NCI-H345 treated with DMSO at 0.1 percent for 48 hours (cell line): ENCODE measurements around the gene COX7B2.

Source experiments
- DNase-seq: peaks from one replicate; lab custom pipeline; 2025; ENCODE audit not compliant: unreplicated experiment; lab: John Stamatoyannopoulos, UW

COX7B2 gene, protein sequence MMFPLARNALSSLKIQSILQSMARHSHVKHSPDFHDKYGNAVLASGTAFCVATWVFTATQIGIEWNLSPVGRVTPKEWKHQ

DNA sequence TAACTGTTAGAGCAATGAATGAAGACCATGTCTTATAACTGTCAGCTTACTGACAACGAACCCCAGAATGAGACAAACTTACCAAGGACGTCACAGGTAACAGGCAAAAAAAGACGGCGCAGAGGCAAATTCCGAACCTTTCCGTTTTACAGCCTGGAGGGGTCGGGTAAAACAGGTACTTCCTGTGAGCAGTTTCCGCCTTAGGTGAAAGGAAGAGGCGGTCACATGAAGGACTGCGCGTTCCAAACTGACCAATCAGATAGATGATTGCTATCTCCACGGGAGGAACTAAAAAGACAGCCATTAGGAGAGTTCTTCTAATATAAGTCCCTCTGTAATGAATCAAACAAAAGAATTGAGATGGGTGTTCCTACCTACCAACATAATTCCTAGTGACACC is at the start of gene COX7B2:
Gene COX7B2, minus strand, starts transcription at position 168 of the 400 bp plus-strand sequence. CDS start 174,053 bp downstream, outside the sequence.
- no peak for DNase-seq

DNA sequence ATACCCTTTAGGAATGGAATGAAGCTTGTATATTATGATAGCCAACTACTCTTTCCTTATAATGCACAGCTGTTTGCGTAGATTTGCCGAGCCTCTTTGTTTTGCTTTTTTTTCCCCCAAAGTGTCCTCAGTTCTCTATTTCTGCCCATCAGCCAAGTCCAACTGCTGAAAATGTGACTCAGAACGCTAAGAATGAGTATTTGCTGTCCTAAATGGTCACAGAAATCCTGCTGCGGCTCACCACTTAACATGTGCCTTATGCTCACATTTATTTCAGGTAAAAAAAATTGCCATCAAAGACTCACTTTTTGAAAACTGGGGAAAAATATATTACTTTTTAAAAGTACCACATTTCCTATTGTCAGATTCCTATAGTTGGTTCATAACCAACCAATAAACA is 47.4 kb upstream of the COX7B2 start:
- DNase-seq = no peak

DNA sequence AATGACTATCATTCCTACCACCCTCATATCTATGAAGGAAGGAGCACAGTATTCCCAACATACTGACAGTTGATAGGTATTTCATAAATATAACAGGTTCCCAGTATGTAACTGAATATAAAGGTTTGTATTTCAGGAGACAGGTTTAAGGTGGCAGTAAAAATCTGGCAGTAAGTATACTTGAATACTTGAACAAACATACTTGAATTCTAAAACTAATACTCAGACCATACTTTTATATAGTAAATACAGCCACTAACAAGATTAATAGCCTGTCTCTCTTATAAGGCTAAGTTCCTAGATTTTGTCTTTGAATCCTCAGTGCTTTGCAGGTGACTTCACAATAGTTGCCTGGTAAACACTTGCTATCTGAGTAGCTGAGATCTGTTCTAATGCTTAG is 46.6 kb upstream of the COX7B2 start:
- no peak for DNase-seq

DNA sequence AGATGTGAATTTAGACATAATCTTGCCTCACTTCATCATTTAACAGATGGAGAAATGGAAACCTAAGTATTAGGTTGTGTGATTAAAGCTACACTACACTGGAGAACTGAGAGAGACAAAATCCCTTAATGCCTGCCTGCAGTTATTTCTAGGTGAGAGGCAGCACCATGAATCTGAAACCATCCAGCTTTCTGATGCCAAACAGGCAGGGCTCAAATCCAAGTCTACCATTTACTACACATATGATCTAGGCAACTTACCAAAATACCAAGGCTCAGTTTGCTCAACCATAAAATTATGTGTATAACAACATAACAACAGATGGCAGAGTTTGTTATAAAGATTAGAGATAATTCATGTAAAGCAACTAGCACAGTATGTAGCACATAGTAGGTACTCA is 45.6 kb upstream of the COX7B2 start:
- no peak for DNase-seq

DNA sequence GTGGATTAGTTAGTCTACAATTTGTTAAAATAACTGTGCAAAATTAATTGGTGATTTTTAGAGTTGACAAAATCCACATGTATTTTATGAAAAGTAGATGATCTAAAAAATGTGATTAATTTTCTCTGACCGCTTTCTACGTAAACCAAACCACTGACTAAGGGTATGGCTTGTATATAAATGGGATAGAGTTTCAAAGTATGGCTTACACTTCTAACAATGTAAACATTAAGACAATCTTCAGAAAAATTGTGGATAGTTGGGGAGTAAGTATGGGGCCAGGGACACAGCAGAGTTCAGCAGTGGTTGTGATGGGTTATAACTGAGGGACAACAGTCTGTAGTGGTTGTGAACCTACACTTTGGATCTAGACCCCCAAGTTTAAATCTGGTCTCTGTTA is 44.5 kb upstream of the COX7B2 start:
- DNase-seq = no peak

DNA sequence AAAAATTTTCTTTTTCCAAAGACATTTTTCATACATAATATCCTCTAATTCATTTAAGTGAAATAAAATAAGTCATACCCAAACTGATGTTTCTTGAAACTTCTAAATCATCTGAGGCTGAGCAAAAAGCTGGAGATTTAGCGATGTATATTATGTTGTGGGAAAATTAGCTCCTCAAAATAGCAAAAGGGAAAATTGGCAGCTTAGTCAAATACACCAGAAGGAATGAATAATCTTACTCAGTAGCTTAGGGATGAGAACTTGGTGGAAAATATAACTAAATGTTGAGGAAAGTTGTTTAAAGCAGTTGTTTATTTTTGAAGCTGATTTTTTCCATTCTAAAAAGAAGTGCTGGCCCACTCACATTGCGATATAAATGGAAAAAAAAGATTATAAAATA is 43.4 kb upstream of the COX7B2 start:
- no peak for DNase-seq

DNA sequence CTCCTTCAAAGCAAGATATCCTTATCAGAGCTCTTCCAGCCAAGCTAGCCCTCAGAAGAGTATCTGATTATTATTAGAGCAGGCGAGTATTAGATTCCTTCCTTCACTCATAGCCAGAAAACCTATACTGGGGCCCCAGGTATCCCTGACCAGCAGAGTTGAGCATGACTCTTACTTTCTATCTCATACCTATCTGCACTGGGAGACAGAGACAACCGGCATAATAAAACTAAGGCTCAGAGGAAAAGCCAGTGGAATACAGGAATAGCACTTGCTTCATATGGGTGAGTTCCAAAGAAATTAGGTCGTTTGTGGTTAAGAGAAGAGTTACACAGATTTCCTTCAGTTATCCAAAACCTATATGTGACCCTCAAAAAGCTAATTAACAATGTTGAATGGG is 41.8 kb upstream of the COX7B2 start:
- no peak for DNase-seq

DNA sequence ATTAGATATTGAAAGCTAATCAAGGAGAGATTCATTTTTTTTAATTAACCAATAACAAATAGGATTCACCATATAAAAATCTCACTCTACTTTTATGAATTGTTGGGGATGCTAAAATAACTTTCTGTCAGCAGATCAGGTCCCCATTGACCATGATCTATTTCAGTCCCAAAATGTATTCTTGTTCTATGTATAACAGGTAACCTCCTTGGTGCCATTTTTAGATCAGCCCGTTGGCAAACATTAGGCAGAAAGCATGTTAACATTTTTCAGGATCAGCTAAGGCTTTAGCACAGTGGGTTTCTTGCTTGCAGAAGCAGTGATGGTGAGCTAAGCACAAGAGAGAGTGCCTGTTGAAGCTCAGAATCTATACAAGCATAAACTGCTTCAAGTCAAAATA is 40.8 kb upstream of the COX7B2 start:
- DNase-seq = no peak

DNA sequence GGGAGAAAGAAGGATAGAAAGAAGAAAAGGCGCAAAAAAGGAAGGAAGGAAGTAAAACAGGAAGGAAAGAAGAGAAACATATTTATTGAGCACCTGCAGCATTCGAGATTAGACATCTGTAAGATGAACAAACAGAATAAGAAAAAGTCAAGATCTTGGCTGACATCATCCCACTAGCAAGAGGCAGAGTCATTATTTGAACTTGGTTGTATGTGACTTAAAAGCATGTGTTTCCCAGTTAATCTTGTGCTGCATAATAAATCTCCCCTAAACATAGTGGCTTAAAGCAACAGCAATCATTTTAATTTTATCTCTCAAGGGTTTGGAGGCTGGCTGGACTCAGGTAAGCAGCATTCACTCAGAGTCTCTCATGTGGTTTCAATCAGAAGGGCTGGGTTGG is 38.5 kb upstream of the COX7B2 start:
- DNase-seq = no peak

DNA sequence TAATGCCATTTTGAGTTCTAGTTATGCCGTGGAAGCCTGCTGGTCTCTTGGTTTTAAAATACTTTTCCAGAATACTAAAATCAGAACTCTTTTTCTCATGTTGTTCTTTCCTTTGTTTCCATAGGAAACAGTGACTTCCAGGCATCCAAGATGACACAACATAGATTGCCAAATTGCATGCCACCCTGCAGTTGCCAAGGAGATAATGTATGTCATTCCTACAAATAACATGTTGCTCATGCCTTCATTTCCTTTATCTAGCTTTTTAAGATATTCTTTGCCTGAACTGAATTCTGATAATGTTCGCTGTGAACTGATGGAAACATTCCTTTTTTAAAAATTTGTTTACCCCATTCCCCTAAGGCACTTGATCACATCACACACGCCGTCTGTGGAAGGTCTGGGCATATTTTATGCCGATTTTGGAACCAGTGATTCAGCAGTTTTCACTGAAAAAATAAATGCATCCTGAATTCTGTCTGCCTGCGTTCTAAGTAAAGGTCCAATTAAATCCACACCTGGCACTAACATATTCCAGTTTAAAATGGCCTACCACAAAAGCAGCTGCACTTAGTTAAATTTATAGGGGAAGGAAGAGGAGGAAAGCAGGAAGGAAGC is 38.0 kb upstream of the COX7B2 start:
- no peak for DNase-seq

DNA sequence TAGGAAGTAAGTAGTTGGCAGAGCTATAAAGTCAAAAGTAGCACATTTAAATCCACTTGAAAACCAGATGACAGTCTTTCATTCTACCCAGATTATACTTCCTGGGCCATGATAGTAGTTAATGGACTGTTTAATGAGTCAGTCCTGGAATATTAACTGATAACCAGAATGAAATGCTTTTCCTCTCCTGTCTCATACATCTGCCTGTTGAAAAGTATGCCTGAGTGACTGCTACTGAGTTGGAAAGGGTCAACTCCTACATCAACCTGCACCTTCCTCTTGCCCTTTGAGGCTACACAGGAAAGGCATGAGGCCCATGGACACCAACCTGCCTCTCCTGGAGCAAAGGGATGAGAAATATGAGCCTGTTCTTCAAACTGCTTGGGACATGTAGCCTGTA is 36.0 kb upstream of the COX7B2 start:
- DNase-seq = no peak

DNA sequence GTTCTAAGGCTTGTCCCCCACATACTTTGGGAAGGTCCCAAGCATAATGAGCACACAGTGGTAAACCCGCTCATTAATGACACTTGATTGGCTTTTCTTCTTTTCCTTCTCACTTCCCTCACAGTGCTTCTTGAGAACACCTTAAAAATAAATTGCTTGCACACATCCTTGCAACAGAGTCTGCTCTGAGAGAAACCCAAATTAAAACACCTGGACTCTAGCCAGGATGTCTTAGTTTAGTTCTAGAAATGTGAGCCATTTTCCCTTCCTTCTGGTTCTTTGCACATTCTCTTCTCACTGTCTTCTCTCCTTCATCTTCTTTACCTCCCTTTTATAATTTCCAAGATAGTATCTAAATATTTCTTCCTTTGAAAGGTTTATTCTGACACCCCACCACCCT is 35.3 kb upstream of the COX7B2 start:
- no peak for DNase-seq

DNA sequence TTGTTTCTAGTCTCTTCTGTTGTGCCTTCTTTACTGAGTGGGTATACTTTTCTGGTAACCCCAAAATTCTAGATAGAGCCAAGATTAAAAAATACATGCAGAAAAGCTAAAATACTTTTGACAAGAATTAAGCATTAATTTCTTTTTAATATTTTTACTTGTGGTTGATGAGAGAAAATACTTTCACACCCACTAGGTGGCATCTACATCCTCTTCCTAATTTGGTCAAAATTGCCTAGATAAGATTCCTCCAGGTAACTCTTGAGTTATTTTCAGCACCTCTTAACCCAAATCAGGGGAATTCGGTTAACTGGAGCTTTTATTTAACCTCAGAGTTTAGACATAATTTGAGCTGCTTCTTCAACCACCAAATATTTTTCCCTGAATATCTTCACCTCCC is 28.4 kb upstream of the COX7B2 start:
- DNase-seq = no peak

DNA sequence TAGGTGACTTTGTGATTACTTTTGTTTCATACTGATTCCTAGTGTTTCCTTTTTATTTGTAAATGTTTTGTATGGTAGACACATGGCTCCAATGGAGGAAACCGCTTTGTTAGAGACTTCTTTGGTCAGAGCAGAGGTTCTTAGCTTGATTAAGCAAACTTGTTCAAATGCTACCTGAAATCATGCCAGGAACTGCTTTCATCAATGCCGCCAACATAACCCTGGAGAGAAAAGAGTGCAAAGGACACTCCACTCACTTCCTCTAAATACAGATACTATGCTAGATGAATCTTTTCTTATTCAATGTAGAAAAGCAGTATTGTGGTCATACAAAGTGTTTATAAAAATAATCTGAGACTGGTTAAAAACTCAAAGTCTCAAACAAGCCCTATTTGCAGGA is 25.7 kb upstream of the COX7B2 start:
- DNase-seq = no peak

DNA sequence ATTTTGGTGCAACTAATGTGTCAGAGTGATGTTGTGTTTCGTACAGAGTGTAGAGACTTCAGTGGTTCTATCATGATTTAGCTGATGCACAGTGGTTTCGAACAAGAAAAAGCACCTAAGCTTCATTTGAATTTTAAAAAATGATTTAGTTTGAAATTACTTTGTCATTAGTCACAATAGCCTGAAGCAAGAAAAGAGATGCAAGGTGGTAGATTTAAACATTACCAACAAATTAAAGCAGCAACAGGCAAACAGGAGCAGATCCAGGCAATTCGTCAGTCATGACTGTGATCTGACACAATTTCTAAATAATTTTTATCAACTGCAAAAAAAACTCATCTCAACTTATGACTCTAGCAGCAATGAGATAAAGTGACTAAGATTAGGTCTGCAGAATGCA is 24.6 kb upstream of the COX7B2 start:
- no peak for DNase-seq

DNA sequence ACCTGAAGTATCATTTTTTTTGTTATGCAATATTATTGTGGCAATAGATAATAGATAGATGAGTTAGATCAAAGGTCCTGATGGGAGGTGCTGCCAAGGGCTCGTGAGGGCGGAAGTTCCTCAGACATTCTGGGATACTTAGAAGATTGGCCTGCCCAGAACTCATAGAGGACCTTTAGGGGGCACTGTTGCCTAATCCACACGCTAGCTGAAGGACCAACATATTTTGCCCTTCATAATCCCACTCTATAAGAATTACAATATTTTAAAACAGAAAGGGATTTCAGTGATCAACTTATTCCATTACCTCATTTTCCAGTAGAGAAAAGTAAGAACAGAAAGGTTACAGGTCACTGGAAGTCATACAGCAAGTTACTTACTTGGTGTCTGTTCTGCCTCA is 22.9 kb upstream of the COX7B2 start:
- DNase-seq = no peak

DNA sequence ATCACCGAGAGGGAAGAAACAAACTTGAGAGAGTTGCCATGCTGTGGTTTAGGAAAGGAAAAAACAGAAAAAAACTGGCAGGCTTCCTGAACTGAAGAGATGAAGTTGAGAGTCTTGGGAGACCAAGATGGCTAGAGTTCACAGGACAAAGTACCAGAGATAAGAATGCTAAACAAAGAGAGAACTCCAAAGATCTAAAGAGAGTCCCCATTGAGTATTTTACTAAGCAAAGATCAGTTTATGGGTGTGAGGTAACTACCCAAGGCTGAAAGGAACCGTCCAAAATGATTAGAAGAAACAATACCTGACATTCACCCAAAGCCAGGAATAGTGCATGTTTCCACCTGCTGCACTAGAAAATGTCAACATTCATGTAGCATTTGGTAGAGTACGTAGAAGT is 21.8 kb upstream of the COX7B2 start:
- DNase-seq = no peak

DNA sequence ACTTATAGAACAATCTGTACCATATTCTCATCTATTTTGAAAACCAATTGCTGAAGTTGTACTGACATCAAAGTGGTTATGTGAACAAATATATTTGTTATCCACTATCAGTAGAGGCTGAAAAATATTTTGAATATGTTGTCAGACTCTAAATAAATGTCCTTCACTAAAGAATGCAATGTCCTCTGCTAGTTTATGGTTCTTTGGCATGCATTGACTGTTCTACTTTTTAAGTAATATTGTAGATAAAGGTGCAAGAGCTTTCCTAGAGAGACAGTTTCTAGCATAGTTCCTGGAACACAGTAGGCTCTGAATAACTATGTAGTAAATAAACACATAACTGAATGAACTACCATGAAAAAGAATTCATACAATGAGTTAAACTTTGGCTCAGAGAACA is 18.2 kb upstream of the COX7B2 start:
- no peak for DNase-seq

DNA sequence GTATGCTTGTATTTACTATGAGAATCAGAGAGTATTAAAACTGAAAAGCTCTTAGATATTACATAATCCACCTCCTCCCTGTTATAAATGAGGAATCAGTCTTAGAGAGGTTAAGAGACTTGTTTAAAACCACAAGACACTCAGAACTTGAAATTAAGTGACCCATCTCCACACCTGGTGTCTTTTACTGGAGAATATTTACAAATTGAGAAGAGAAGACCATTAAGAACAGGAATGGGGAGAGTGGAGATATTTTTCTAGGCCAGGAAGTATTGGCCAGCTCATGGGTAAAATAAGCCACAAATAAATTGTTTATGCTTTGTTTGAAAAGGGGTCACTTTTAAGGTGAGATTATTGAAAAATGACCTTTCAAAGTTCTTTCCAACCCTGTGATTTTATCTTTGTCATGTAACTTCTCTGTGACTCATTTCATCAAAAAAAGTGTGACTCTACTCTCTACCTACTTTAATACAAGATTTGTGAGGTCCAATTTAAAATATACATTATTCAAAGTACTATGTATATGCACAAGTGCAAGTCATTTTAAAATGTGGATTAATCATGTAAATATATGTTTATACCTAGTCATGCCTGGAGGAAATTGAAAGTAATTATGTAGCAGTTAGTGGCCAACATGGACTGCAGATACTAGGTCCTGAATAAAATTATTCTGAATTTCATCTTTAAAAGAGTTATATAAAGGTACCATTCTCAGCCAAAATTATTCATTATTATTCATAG is 15.9 kb upstream of the COX7B2 start:
- no peak for DNase-seq

DNA sequence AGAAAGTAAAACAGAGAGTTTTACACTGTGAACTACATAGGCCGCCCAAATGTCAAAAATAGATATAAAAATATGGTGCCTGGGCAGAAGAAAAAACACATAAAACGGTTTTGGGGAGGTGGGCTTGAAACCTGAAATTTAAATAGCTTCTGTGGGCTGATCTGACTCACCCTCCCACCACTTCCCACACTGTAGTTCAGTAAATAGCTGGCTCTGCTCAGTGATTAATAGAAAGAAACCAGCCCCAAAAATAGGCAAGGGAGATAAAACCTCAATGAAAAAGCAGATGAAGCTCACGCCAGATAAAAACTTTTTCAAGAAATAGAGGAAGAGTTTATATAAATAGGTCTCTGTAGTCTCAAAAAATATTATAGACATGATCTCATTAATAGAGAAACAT is 13.2 kb upstream of the COX7B2 start:
- no peak for DNase-seq

DNA sequence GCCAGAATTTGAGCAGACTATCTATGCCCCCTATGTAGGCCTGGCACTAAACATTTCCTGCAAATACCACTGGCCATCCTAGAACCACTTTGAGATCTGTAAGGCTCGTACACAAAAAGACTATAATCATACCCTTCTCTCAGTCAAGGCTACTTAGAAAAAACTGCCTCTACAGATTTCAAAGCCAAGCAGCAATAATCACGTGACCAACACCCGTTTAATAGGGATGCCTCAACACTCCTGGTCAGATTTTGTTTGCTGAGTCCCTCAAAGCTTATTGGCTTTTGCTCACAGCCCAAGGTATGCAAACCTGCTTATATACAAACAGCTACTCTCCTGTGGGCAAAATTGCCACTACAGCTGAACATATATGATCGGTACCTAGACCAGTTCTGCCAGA is 897 bp downstream of the COX7B2 start:
- DNase-seq = no peak

DNA sequence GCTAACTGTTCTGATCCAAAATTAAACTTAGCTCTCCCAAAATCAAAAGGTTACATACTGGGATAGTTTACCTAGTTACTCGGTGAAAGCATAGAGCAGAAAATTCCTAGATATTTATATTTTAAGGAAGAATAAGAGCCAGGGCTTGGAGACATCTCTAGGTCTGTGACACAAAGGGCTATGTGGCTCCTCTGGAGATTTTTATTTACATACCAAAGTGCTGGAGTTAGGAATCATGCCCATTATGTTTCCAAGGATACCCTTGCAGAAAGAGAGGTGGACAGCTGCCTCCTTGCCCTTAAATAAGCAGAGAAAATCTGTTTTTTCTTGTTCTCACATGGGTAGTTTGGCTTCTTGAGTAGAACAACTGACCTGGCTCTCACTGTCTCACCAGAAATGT is 9.0 kb downstream of the COX7B2 start:
- no peak for DNase-seq

DNA sequence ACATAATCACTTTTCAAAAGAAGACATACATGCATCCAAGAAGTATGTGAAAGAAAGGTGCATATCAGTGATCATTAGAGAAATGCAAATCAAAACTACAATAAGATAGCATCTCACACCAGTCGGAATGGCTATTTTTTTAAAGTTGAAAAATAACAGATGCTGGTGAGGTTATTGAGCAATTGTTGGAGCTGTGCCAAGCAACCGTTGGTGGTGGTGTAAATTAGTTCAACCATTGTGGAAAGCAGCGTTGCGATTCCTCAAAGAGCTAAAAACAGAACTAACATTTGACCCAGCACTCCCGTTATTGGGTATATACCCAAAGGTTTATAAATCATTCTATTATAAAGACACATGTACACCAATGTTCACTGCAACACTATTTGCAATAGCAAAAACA is 14.2 kb downstream of the COX7B2 start:
- DNase-seq = no peak
